Esophagus squamous epithelium (tissue), 5 donors: ENCODE data around the gene SLC9B1. TPM values are rescaled to one million over a fixed set of nuclear protein-coding genes. Genes with fewer than 3 reads are reported as not detected.

Source experiments
- DNase-seq: peaks from one replicate; lab custom pipeline; 2025; lab: John Stamatoyannopoulos, UW
- H3K27ac ChIP-seq, 4 donors: fragments of 200-600 bp; sonication (generic); one replicate each; pipeline ENCODE4 v1.5.1; 2016 to 2019; ENCODE audit warnings: mild to moderate bottlenecking in 1 of 4
- H3K27me3 ChIP-seq, 4 donors: fragments of 200-600 bp; sonication (generic); 1 replicate in 3 of 4; 2 replicates in 1 of 4; pipeline versions ENCODE4 v1.5.1 to v1.6.0; 2017 to 2021; ENCODE audit warnings: antibody characterized with exemption in 1 of 4
- H3K36me3 ChIP-seq, 3 donors: fragments of 200-600 bp; sonication (generic); one replicate each; pipeline ENCODE4 v1.5.1; 2016 to 2019
- H3K4me1 ChIP-seq, 3 donors: fragments of 200-600 bp; sonication (generic); one replicate each; pipeline ENCODE4 v1.5.1; 2017 to 2019
- H3K4me3 ChIP-seq, 4 donors: fragments of 200-600 bp; sonication (generic); 1 replicate in 3 of 4; 2 replicates in 1 of 4; pipeline ENCODE4 v1.5.1; 2016 to 2019; ENCODE audit warnings: mild to moderate bottlenecking in 2 of 4, moderate library complexity in 1 of 4
- H3K9me3 ChIP-seq, 3 donors: fragments of 200-600 bp; sonication (generic); one replicate each; pipeline ENCODE4 v1.5.1; 2016 to 2019
- CTCF ChIP-seq, 6 experiments: fragments of 450-650 bp in 4 of 6; fragments of 200-600 bp in 2 of 6; sonication (generic) in 2 of 6; IDR thresholded peaks; one replicate each; pipeline ENCODE4 v1.5.1; 2016 to 2019; ENCODE audit warnings: antibody characterized with exemption in 6 of 6, mild to moderate bottlenecking in 4 of 6, moderate library complexity in 4 of 6
- POLR2A ChIP-seq, 4 donors: fragments of 450-650 bp; IDR thresholded peaks; one replicate each; pipeline ENCODE4 v1.6.1; 2017; ENCODE audit warnings: antibody characterized with exemption in 4 of 4, mild to moderate bottlenecking in 4 of 4, moderate library complexity in 3 of 4
- WGBS, 2 donors: methylation state at CpG; one replicate each; pipeline ENCODE4 v1.1.5; 2018; 5-methylcytosine and 5-hydroxymethylcytosine counted together
- intact Hi-C: fragments of 100-400 bp; cut with DNase I; formaldehyde crosslinking; loops from one replicate; pipeline ENCODE4 v1.15.0; 2022
- total RNA-seq, 4 donors: library from RNA; depleted of rRNA; stranded (reverse); fragments of >200 nt; gene quantifications; one replicate each; pipeline ENCODE4 v1.1.0, GENCODE V29; 2016
- donor health status: DM: yes; HTN: yes; CAD: no.

SLC9B1 gene
- total RNA-seq, 4 donors from 2014 or later = 0.49 to 0.76 TPM; not detected in 2

- Histone ChIP-seq H3K36me3 (peaks cover 0 to 16% (median 0%) of the 10 kb centered on the region in 3 donors), H3K4me3 (no peak overlapping the region), H3K9me3 (no peaks in the 10 kb centered on the region), H3K27ac (no peak overlapping the region), H3K4me1 (peaks cover 0 to 5% (median 0%) of the 10 kb centered on the region in 3 donors), H3K27me3 (no peaks in the 10 kb centered on the region)
- WGBS, 2 donors = 92 to 93% methylated on average over 3 of the region's 3 CpGs
- no peak for TF ChIP-seq CTCF (IDR thresholded peaks at IDR 0.05)
- intact Hi-C loops = no loop called here
- no peak for DNase-seq
Observed at GRCh38 chr4:103024996-103025395, 5.5 kb upstream of the SLC9B1 start.

GRCh38 chr4:103021120-103021519 lies 1.6 kb upstream of the SLC9B1 start:
- WGBS, 2 donors = 91% methylated on average over 2 of the region's 2 CpGs
- H3K27ac ChIP-seq = no peak overlapping the region
- DNase-seq = no peak
- no peak for TF ChIP-seq CTCF (IDR thresholded peaks at IDR 0.05)
- no peak for TF ChIP-seq POLR2A (IDR thresholded peaks at IDR 0.05)
- H3K36me3 ChIP-seq = peaks cover 0 to 8% (median 0%) of the 10 kb centered on the region in 3 donors
- peaks cover 0 to 18% (median 6%) of the 10 kb centered on the region in 3 donors for H3K4me1 ChIP-seq
- no peak overlapping the region for H3K4me3 ChIP-seq
- no peaks in the 10 kb centered on the region for H3K27me3 ChIP-seq
- H3K9me3 ChIP-seq = no peaks in the 10 kb centered on the region
- intact Hi-C loops = no loop called here

- Histone ChIP-seq H3K27me3 (no peaks in the 10 kb centered on the region), H3K9me3 (no peaks in the 10 kb centered on the region), H3K4me1 (peaks cover 0 to 18% (median 6%) of the 10 kb centered on the region in 3 donors), H3K4me3 (peak overlapping the region; percentile 38 to 70 (median 53)), H3K36me3 (no peaks in the 10 kb centered on the region), H3K27ac (peak overlapping the region; percentile 90 to 94 (median 92))
- no peak for TF ChIP-seq POLR2A (IDR thresholded peaks at IDR 0.05)
- WGBS, 2 donors = 34 to 40% methylated on average over 7 to 8 of the region's 8 CpGs
- DNase-seq = no peak
- intact Hi-C loops = no loop called here
Observed at GRCh38 chr4:103018391-103019307, 856 bp downstream of the SLC9B1 start.

- H3K9me3 ChIP-seq = no peaks in the 10 kb centered on the region
- H3K4me1 ChIP-seq = peaks cover 0 to 17% (median 10%) of the 10 kb centered on the region in 3 donors
- intact Hi-C loops = loop anchor here (5.0 kb wide), 1 partner anchor 665 kb away; the partner anchor contains the start of gene SLC39A8
- H3K27me3 ChIP-seq = no peaks in the 10 kb centered on the region
- no peaks in the 10 kb centered on the region for H3K36me3 ChIP-seq
- no peak overlapping the region for H3K4me3 ChIP-seq
- no peak for TF ChIP-seq CTCF (IDR thresholded peaks at IDR 0.05)
- peak overlapping the region in 3 of 4 donors; percentile 51 to 77 (median 53) for H3K27ac ChIP-seq
- DNase-seq = no peak
Observed at GRCh38 chr4:103012551-103012950, 7.0 kb downstream of the SLC9B1 start.

- Histone ChIP-seq H3K27me3 (no peaks in the 10 kb centered on the region), H3K27ac (peak overlapping the region in 3 of 4 donors; percentile 51 to 77 (median 53)), H3K4me3 (no peak overlapping the region), H3K9me3 (no peaks in the 10 kb centered on the region), H3K4me1 (peaks cover 0 to 17% (median 10%) of the 10 kb centered on the region in 3 donors), H3K36me3 (no peaks in the 10 kb centered on the region)
- TF ChIP-seq CTCF (IDR thresholded peaks at IDR 0.05) (no peak), POLR2A (IDR thresholded peaks at IDR 0.05) (no peak)
- whole genome bisulfite sequencing, 2 donors = 70 to 86% methylated on average over 1 of the region's 1 CpG
- intact Hi-C loops = loop anchor here (5.0 kb wide), 1 partner anchor 665 kb away; the partner anchor contains the start of gene SLC39A8
- DNase-seq = no peak
Observed at GRCh38 chr4:103012060-103012459, 7.4 kb downstream of the SLC9B1 start.
